ENCODE data around the gene IL21R.

Gene IL21R

GRCh38 chr16:27398894-27399853, 2.8 kb upstream of the IL21R start:
- no peak for TF ChIP-seq CTCF (IDR thresholded peaks at IDR 0.05)

GRCh38 chr16:27399969-27400368, 2.0 kb upstream of the IL21R start:
- no peak for TF ChIP-seq CTCF (IDR thresholded peaks at IDR 0.05)

GRCh38 chr16:27400751-27401620, 988 bp upstream of the IL21R start:
- no peak for TF ChIP-seq CTCF (IDR thresholded peaks at IDR 0.05)

- TF ChIP-seq CTCF (IDR thresholded peaks at IDR 0.05): no peak
Observed at GRCh38 chr16:27402569-27402963, 592 bp downstream of the IL21R start.

GRCh38 chr16:27402964-27403600, 1.1 kb downstream of the IL21R start:
- no peak for TF ChIP-seq CTCF (IDR thresholded peaks at IDR 0.05)

- no peak for TF ChIP-seq CTCF (IDR thresholded peaks at IDR 0.05)
Observed at GRCh38 chr16:27403601-27403992, 1.6 kb downstream of the IL21R start.

GRCh38 chr16:27404163-27404823, 2.3 kb downstream of the IL21R start:
- no peak for TF ChIP-seq CTCF (IDR thresholded peaks at IDR 0.05)
